SK-N-MC (cell line): ENCODE results near the gene FARP2.

Experiments
- DNase-seq: peaks from one replicate; pipeline ENCODE4 v3.0.0-alpha.2; 2011; ENCODE audit warnings: low read depth, low spot score
- H3K27ac ChIP-seq: fragments of 200-600 bp; sonication (generic); 2 replicates; pipeline ENCODE4 v1.5.1; 2016; ENCODE audit warnings: mixed run types
- H3K36me3 ChIP-seq: fragments of 200-600 bp; sonication (generic); 2 replicates; pipeline ENCODE4 v1.6.1; 2017; ENCODE audit warnings: antibody characterized with exemption, low read length, mixed read lengths; ENCODE audit not compliant: insufficient read depth
- H3K4me3 ChIP-seq: fragments of 200-600 bp; sonication (generic); 2 replicates; pipeline ENCODE4 v1.5.1; 2016
- H3K9ac ChIP-seq: fragments of 200-600 bp; sonication (generic); 2 replicates; pipeline ENCODE4 v1.8.0; 2017; ENCODE audit warnings: mixed run types, mixed read lengths; ENCODE audit not compliant: insufficient read length
- H3K9me3 ChIP-seq: fragments of 200-600 bp; sonication (generic); 2 replicates; pipeline ENCODE4 v1.6.1; 2017; ENCODE audit warnings: low read depth, mild to moderate bottlenecking, antibody characterized with exemption, low read length, moderate library complexity, mixed read lengths
- EZH2 ChIP-seq: fragments of 200-600 bp; sonication (generic); IDR thresholded peaks from one replicate; pipeline ENCODE4 v1.6.1; 2017; ENCODE audit warnings: antibody characterized with exemption
- FOXP2 ChIP-seq: optimal IDR thresholded peaks from 2 replicates; pipeline ENCODE3; 2011; ENCODE audit warnings: mild to moderate bottlenecking, moderate library complexity; ENCODE audit not compliant: insufficient read depth; ENCODE audit errors: extremely low read length, control extremely low read depth
- POLR2AphosphoS5 ChIP-seq: IDR thresholded peaks from 2 replicates; pipeline ENCODE4 v1.6.1; 2012; ENCODE audit warnings: mild to moderate bottlenecking, low read depth, low read length, borderline replicate concordance

The FARP2 gene

GRCh38 chr2:241506793-241507429, 150.8 kb downstream of the FARP2 start:
- H3K9me3 ChIP-seq: no peaks in the 10 kb centered on the region
- H3K36me3 ChIP-seq: peaks cover 4% of the 10 kb centered on the region; the same call in 1 of the 2 replicates
- no peak for DNase-seq
- TF ChIP-seq POLR2AphosphoS5 (no peak), EZH2 (no peak), FOXP2 (no peak)
- no peak overlapping the region for H3K27ac ChIP-seq
- peak overlapping the region; percentile 83 for H3K4me3 ChIP-seq
- H3K9ac ChIP-seq: peak overlapping the region; percentile 82

GRCh38 chr2:241507430-241508239, 151.6 kb downstream of the FARP2 start:
- Histone ChIP-seq H3K9ac (peak overlapping the region; percentile 82), H3K36me3 (peaks cover 4% of the 10 kb centered on the region; the same call in 1 of the 2 replicates), H3K27ac (no peak overlapping the region), H3K4me3 (peak overlapping the region; percentile 83), H3K9me3 (no peaks in the 10 kb centered on the region)
- no peak for DNase-seq
- TF ChIP-seq FOXP2 (no peak), EZH2 (no peak), POLR2AphosphoS5 (no peak)

GRCh38 chr2:241508240-241509154, 152.4 kb downstream of the FARP2 start, which contains the start of gene STK25:
Gene STK25 (minus strand): TSS chr2:241508584. CDS start chr2:241508035, 549 bp downstream.
- Histone ChIP-seq H3K27ac (peak within 1 kb of the TSS; percentile 85), H3K9ac (peak within 1 kb of the TSS; percentile 82), H3K4me3 (peak within 1 kb of the TSS; percentile 83), H3K9me3 (no peaks in the 10 kb centered on the region), H3K36me3 (peaks cover 4% of the 10 kb centered on the region; the same call in 1 of the 2 replicates)
- DNase-seq: peak; percentile 75
- TF ChIP-seq POLR2AphosphoS5: peak; percentile 72; the same call in 1 of the 2 replicates
- no peak for TF ChIP-seq EZH2
- peak; percentile 9 for TF ChIP-seq FOXP2

GRCh38 chr2:241509155-241509784, 153.2 kb downstream of the FARP2 start:
- Histone ChIP-seq H3K4me3 (peak overlapping the region; percentile 83), H3K9ac (peak overlapping the region; percentile 73), H3K27ac (peak overlapping the region; percentile 85), H3K36me3 (peaks cover under 1% of the 10 kb centered on the region; the same call in 1 of the 2 replicates), H3K9me3 (no peaks in the 10 kb centered on the region)
- no peak for TF ChIP-seq POLR2AphosphoS5
- no peak for TF ChIP-seq EZH2
- TF ChIP-seq FOXP2: no peak
- DNase-seq: no peak

- no peak overlapping the region for H3K9ac ChIP-seq
- DNase-seq: no peak
- H3K36me3 ChIP-seq: no peaks in the 10 kb centered on the region
- H3K27ac ChIP-seq: no peak overlapping the region
- no peaks in the 10 kb centered on the region for H3K9me3 ChIP-seq
- TF ChIP-seq POLR2AphosphoS5: no peak
- no peak for TF ChIP-seq FOXP2
- TF ChIP-seq EZH2: no peak
- no peak overlapping the region for H3K4me3 ChIP-seq
Observed at GRCh38 chr2:241511091-241511741, 155.1 kb downstream of the FARP2 start.

GRCh38 chr2:241514553-241514952, 158.5 kb downstream of the FARP2 start:
- no peaks in the 10 kb centered on the region for H3K9me3 ChIP-seq
- DNase-seq: no peak
- H3K9ac ChIP-seq: no peak overlapping the region
- H3K27ac ChIP-seq: no peak overlapping the region
- no peak overlapping the region for H3K4me3 ChIP-seq
- TF ChIP-seq EZH2: no peak
- TF ChIP-seq POLR2AphosphoS5: no peak
- TF ChIP-seq FOXP2: no peak
- no peaks in the 10 kb centered on the region for H3K36me3 ChIP-seq
